Hepatocyte (in vitro differentiated cells): ENCODE results near the gene ANG.

Source experiments
- EZH2 ChIP-seq: fragments of 200-600 bp; sonication (generic); IDR thresholded peaks from 2 replicates; pipeline ENCODE4 v1.6.1; 2016; ENCODE audit warnings: antibody characterized with exemption, mild to moderate bottlenecking, borderline replicate concordance
- TF ChIP-seq, protein P1 (sequence below): fragments of 200-600 bp; sonication (generic); IDR thresholded peaks from 2 replicates; pipeline ENCODE4 v1.5.1; 2016; ENCODE audit warnings: antibody characterized with exemption, mild to moderate bottlenecking; ENCODE audit not compliant: poor library complexity

DNA sequence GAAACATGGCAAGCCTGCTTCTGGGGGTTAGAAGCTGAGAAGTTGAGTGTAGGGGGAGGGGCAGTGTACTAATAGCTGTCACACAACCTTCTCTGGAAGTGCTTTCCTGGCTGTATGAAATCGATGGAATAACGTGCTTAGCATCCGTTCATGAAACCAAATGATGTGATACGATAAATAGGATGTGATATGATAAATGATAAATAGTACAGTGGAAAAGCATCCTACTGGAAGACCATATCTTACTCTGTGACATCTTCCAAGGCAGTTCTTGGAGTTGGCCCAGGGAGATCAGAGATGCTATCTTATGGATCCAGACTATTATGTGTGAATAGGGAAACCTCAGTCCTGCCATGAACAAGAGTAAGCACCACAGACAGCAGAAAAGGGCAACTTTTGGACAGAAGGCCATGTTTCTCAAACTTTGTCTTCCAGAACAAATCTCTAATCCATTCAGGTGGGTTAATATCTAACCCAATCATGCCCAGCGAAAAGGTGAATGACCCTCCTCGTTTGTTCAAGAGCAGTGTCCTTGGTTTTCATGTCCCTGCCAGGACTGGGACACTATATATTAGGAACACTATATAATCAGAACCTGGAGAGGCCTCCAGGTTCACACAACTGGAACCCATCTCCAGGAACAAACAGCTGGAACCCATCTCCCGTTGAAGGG, at the start of gene ANG:
- TF ChIP-seq, protein P1, sequence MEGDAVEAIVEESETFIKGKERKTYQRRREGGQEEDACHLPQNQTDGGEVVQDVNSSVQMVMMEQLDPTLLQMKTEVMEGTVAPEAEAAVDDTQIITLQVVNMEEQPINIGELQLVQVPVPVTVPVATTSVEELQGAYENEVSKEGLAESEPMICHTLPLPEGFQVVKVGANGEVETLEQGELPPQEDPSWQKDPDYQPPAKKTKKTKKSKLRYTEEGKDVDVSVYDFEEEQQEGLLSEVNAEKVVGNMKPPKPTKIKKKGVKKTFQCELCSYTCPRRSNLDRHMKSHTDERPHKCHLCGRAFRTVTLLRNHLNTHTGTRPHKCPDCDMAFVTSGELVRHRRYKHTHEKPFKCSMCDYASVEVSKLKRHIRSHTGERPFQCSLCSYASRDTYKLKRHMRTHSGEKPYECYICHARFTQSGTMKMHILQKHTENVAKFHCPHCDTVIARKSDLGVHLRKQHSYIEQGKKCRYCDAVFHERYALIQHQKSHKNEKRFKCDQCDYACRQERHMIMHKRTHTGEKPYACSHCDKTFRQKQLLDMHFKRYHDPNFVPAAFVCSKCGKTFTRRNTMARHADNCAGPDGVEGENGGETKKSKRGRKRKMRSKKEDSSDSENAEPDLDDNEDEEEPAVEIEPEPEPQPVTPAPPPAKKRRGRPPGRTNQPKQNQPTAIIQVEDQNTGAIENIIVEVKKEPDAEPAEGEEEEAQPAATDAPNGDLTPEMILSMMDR: no peak
- no peak for TF ChIP-seq EZH2
